HG02981 (cell line): ENCODE results near the gene BTG1.

ENCODE experiments used
- ATAC-seq: cut with Tn5 transposase; IDR thresholded peaks from one replicate; pipeline ENCODE4 v1.9.1; 2021; ENCODE audit warnings: mild to moderate bottlenecking, moderate library complexity; ENCODE audit not compliant: unreplicated experiment

Gene BTG1

GRCh38 chr12:92105110-92105509 is 40.5 kb downstream of the BTG1 start:
- no peak for ATAC-seq

GRCh38 chr12:92102606-92103005 is 43.0 kb downstream of the BTG1 start:
- no peak for ATAC-seq

DNA sequence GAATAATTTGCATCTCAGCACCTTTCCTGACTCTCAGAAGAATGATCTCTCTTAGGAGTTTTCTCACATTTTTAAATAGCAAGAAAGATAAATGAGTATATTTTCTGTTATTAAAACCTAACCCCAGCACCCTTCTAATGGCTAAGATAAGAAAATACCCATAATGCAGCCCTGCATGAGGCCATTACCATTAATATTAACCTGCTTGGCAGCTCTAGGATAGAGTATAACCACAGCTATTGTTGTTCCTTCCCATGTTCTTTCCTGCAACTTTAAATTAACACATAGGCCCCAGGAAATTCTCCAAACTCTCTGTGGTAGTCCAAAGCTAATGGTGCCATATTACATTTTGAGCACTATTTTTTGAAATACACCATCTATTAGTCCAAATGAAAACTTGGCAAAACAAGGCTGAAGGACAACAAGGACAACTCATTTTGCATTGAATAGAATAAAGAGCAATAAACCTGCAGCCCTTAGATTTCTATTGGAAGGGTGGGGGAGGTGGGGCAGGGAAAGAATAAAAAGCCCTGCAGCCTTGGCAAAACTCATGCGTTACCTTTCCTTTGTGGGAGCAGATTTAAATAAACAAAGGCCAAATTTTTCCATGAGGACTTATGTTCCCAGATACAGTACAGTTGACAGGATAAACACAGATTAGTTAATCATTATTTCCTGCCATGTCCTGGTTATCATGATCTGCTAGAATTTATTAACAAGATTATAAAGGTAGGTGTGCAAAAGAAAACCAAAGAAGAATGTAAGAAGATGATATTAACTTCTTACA is 46.9 kb downstream of the BTG1 start:
- no peak for ATAC-seq

GRCh38 chr12:92096346-92097136 is 49.1 kb downstream of the BTG1 start:
- ATAC-seq = no peak

GRCh38 chr12:92094751-92095161 is 50.9 kb downstream of the BTG1 start:
- ATAC-seq = peak; percentile 23

DNA sequence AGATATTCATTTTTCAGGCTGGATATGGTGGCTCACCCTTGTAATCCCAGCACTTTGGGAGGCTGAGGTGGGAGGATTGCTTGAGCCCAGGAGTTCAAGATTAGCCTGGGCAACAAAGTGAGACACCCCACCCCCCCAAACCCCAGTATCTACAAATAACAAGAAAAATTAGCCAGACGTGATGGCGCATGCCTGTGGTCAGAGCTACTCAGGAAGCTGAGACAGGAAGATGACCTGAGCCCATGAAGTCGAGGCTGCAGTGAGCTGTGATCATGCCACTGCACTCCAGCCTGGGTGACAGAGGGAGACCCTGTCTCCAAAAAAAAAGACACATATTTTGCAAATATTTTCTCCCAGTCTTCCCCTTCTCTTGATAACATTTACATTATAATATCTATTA is 51.3 kb downstream of the BTG1 start:
- ATAC-seq = peak; percentile 52
